Transverse colon (tissue), 4 donors: Measurements from ENCODE around the gene SPATA45.

Source experiments
- CTCF ChIP-seq, 5 experiments: fragments of 200-600 bp in 3 of 5; fragments of 450-650 bp in 2 of 5; sonication (generic) in 3 of 5; IDR thresholded peaks; 1 replicate in 2 of 5; 2 replicates in 3 of 5; pipeline ENCODE4 v1.5.1; 2016 to 2017; ENCODE audit warnings: antibody characterized with exemption in 5 of 5, inconsistent platforms in 3 of 5, mild to moderate bottlenecking in 2 of 5, moderate library complexity in 1 of 5
- EP300 ChIP-seq: sonication (generic); formaldehyde crosslinking; IDR thresholded peaks from one replicate; pipeline ENCODE4 v1.6.1; 2017; ENCODE audit warnings: antibody characterized with exemption, low read depth
- POLR2A ChIP-seq: fragments of 450-650 bp; IDR thresholded peaks from one replicate; pipeline ENCODE4 v1.6.1; 2016; ENCODE audit warnings: antibody characterized with exemption, mild to moderate bottlenecking, moderate library complexity
- POLR2AphosphoS5 ChIP-seq, 3 donors: sonication (generic); formaldehyde crosslinking; IDR thresholded peaks; one replicate each; pipeline ENCODE4 v1.6.1; 2016; ENCODE audit warnings: antibody characterized with exemption in 3 of 3

DNA sequence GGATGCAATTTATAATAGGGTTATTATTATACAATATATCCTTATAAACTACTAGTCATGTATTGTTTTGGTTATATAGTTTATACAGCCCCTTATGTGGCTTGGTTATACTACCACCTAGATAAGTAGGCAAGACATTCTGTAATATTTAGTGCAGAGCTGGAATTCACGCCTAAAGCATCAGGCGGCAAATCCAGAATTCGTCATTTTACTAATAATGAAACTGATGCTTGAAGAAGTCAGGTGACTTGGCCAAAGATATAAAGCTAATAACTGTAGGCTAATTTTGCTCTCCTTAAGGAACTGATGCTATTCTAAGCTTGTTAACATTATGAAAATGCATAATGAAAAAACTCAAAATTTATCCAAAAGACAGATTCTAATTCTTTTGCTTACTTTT lies 66.7 kb downstream of the SPATA45 start:
- no peak for TF ChIP-seq EP300
- no peak for TF ChIP-seq CTCF (IDR thresholded peaks at IDR 0.05)
- TF ChIP-seq POLR2A = no peak
- TF ChIP-seq POLR2AphosphoS5 (IDR thresholded peaks at IDR 0.05) = no peak
